ENCODE data around the gene SMPD3. TPM values are rescaled to one million over a fixed set of nuclear protein-coding genes. Genes with fewer than 3 reads are reported as not detected.

The SMPD3 gene
- total and polyA plus RNA-seq, 9 of the 15 experiments (the other 6 are each of a cell fraction or from before 2014, with no cell fraction given) = 0.03 to 1.2 (median 0.18) TPM

- ATAC-seq (no peak), FAIRE-seq (peak; percentile 44), DNase-seq (ENCODE audit: extremely low read depth in 1 of 4, low spot score in 3 of 4) (peak in 2 of 4 experiments; percentile 39 to 41)
- H3K4me1 ChIP-seq (replicated peaks in 1 of 2; ENCODE audit: control insufficient read depth in 2 of 2, insufficient read depth in 2 of 2, low read length in 2 of 2) = peaks cover 20 to 21% of the 10 kb centered on the region in 2 experiments
- TF ChIP-seq YBX1 (IDR thresholded peaks at IDR 0.05) = no peak
- TF ChIP-seq NFE2 (IDR thresholded peaks at IDR 0.05; ENCODE audit: low read depth) = peak; percentile 78
- TF ChIP-seq OTX1 (CRISPR knock-in tag; IDR thresholded peaks at IDR 0.05) = no peak
- peak; percentile 44; the same call in 1 of the 2 replicates for TF ChIP-seq ZNF316 (IDR thresholded peaks at IDR 0.05)
- TF ChIP-seq USF1 (CRISPR knock-in tag; IDR thresholded peaks at IDR 0.05) = 0 out of 2 replicates have a peak, but pooled peaks have one; percentile 9
- no peak for TF ChIP-seq ZBTB1 (CRISPR knock-in tag; IDR thresholded peaks at IDR 0.05; ENCODE audit: borderline replicate concordance, low read depth)
- 0 out of 2 replicates have a peak, but pooled peaks have one; percentile 29 for TF ChIP-seq MAFG (tag; conservative IDR thresholded peaks at IDR 0.05)
- peak; percentile 57 for TF ChIP-seq C11orf30 (IDR thresholded peaks at IDR 0.05; ENCODE audit: low read depth)
- TF ChIP-seq SPI1 (IDR thresholded peaks at IDR 0.05; ENCODE audit: borderline replicate concordance, low read depth, low read length) = peak; percentile 92
- TF ChIP-seq MAFK (IDR thresholded peaks at IDR 0.05; ENCODE audit: low read length) = peak; percentile 37; the same call in 1 of the 2 replicates
- TF ChIP-seq XRCC5 (IDR thresholded peaks at IDR 0.05; ENCODE audit: low read depth, low read length) = no peak
- peak; percentile 37 for TF ChIP-seq MAFF (IDR thresholded peaks at IDR 0.05; ENCODE audit: low read length)
- H3K4me3 ChIP-seq = no peak overlapping the region
- H3K36me3 ChIP-seq (ENCODE audit: control insufficient read depth, insufficient read depth, low read length) = no peaks in the 10 kb centered on the region
- peaks cover 3% of the 10 kb centered on the region; the same call in 1 of the 2 replicates for H4K20me1 ChIP-seq (replicated peaks; ENCODE audit: control insufficient read depth, insufficient read depth, low read length)
- POLR2A ChIA-PET = interaction anchor here (0.6 to 1.7 kb wide), 3 partner anchors 12 to 178 kb away, joined by 3 to 4 read pairs (median 3); no protein-coding TSS in a partner anchor
- no TSS peak for BruUV-seq (replicated peaks)
- H3K27me3 ChIP-seq (ENCODE audit: control insufficient read depth in 2 of 2, insufficient read depth in 2 of 2, low read length in 2 of 2) = peaks cover 12 to 21% of the 10 kb centered on the region in 2 experiments; a peak in 4 of 5 replicates
- peak overlapping the region in 1 of 2 experiments; percentile 43; a peak in 1 of 4 replicates for H3K9ac ChIP-seq (ENCODE audit: insufficient read depth in 1 of 2, low read depth in 2 of 2, low read length in 2 of 2)
- no peak overlapping the region for H3K27ac ChIP-seq (ENCODE audit: extremely low read depth, low read depth, low read length)
- H3K4me2 ChIP-seq (ENCODE audit: insufficient read depth, low read length) = no peak overlapping the region
- H3K9me3 ChIP-seq (replicated peaks; ENCODE audit: control insufficient read depth, insufficient read depth, low read depth, low read length) = no peaks in the 10 kb centered on the region
- no peaks in the 10 kb centered on the region for H3K9me1 ChIP-seq (ENCODE audit: control insufficient read depth, insufficient read depth, low read length)
- H3K79me2 ChIP-seq (ENCODE audit: control insufficient read depth, insufficient read depth, low read length) = no peaks in the 10 kb centered on the region
- in situ Hi-C loops (cut with MboI) = no loop called here
- no peak overlapping the region for H2AFZ ChIP-seq (ENCODE audit: low read depth, low read length)
- 13% methylated on average over 13 of the region's 13 CpGs for WGBS (ENCODE audit: insufficient coverage, low coverage, missing lambda C conversion rate)
- intact Hi-C loops (cut with micrococcal nuclease) = no loop called here
- CTCF ChIA-PET (ENCODE audit: low intra/inter-chr PET ratio) = no interaction called here
Observed at GRCh38 chr16:68378436-68379415, 69.6 kb downstream of the SMPD3 start.
